ENCODE results near the gene SSC5D.

- TF ChIP-seq USF2 (IDR thresholded peaks at IDR 0.05; ENCODE audit: borderline replicate concordance, low read depth, low read length) (no peak), CTCF (IDR thresholded peaks at IDR 0.05) (no peak), USF1 (IDR thresholded peaks at IDR 0.05; ENCODE audit: borderline replicate concordance, low read depth) (no peak), MAX (IDR thresholded peaks at IDR 0.05; ENCODE audit: low read depth) (no peak), RAD21 (IDR thresholded peaks at IDR 0.05; ENCODE audit: low read length) (no peak), MXI1 (IDR thresholded peaks at IDR 0.05; ENCODE audit: low read depth, low read length) (no peak), CHD2 (IDR thresholded peaks at IDR 0.05; ENCODE audit: low read length, partially characterized antibody) (no peak), EP300 (IDR thresholded peaks at IDR 0.05; ENCODE audit: borderline replicate concordance in 1 of 2, low read depth in 1 of 2, low read length in 1 of 2) (no peak), RXRA (IDR thresholded peaks at IDR 0.05; ENCODE audit: borderline replicate concordance, low read depth) (no peak), MEF2A (IDR thresholded peaks at IDR 0.05; ENCODE audit: borderline replicate concordance, low read depth) (no peak), GATA2 (CRISPR knock-in tag; IDR thresholded peaks at IDR 0.05) (no peak), FOXJ3 (CRISPR knock-in tag; IDR thresholded peaks at IDR 0.05) (no peak)
These were observed 5.9 kb upstream of the SSC5D start for GRCh38 chr19:55482156-55482961.
